Colonic mucosa (tissue), 4 donors: ENCODE data around the gene HMGB2. TPM values are rescaled to one million over a fixed set of nuclear protein-coding genes. Genes with fewer than 3 reads are reported as not detected.

Experiments used
- DNase-seq: peaks from one replicate; pipeline ENCODE4 v3.0.0-alpha.2; 2020
- H3K27ac ChIP-seq: fragments of 200-600 bp; one replicate; pipeline ENCODE4 v1.8.0; 2021
- H3K27me3 ChIP-seq: fragments of 200-600 bp; one replicate; pipeline ENCODE4 v1.8.0; 2021
- H3K36me3 ChIP-seq: fragments of 200-600 bp; one replicate; pipeline ENCODE4 v1.8.0; 2021
- H3K4me1 ChIP-seq: fragments of 200-600 bp; one replicate; pipeline ENCODE4 v1.8.0; 2021; ENCODE audit warnings: mild to moderate bottlenecking
- H3K4me3 ChIP-seq: fragments of 200-600 bp; one replicate; pipeline ENCODE4 v1.8.0; 2021
- H3K9ac ChIP-seq, 2 donors: one replicate each; pipeline ENCODE4 v1.7.0; 2013; ENCODE audit warnings: control low read depth in 2 of 2, low read depth in 2 of 2, low read length in 2 of 2
- H3K9me3 ChIP-seq: fragments of 200-600 bp; one replicate; pipeline ENCODE4 v1.8.0; 2021
- CTCF ChIP-seq: fragments of 200-600 bp; IDR thresholded peaks from one replicate; pipeline ENCODE4 v1.8.0; 2022; ENCODE audit warnings: antibody characterized with exemption, mild to moderate bottlenecking
- intact Hi-C: fragments of 100-400 bp; cut with DNase I; formaldehyde crosslinking; loops from one replicate; pipeline ENCODE4 v1.14.1; 2022
- total RNA-seq, 2 donors: library from RNA; stranded (reverse); fragmentation: NEBNext Ultra II Directional in 1 of 2; extraction: Animal tissue kit (Norgen Biotek cat#: 25700) in 1 of 2; gene quantifications; one replicate each; pipeline ENCODE4 v1.2.1, GENCODE V29; 2021
- donor health status: healthy.
- donor health status: DM: no; HTN: no; CAD: no.
- donor health status: DM: no; HTN: no; CAD: no.

The HMGB2 gene
- total RNA-seq, 2 donors from 2014 or later = 94.3 to 246 TPM

GRCh38 chr4:173330590-173330989 lies 3.6 kb downstream of the HMGB2 start:
- Histone ChIP-seq H3K27ac (no peak overlapping the region), H3K9me3 (no peaks in the 10 kb centered on the region), H3K4me1 (no peaks in the 10 kb centered on the region), H3K4me3 (no peak overlapping the region), H3K36me3 (no peaks in the 10 kb centered on the region), H3K9ac (no peak overlapping the region), H3K27me3 (no peaks in the 10 kb centered on the region)
- DNase-seq = no peak
- intact Hi-C loops = loop anchor here (5.0 kb wide), 1 partner anchor 42 kb away; the partner anchor contains the start of gene SAP30
- TF ChIP-seq CTCF = no peak

- Histone ChIP-seq H3K36me3 (no peaks in the 10 kb centered on the region), H3K27ac (no peak overlapping the region), H3K27me3 (no peaks in the 10 kb centered on the region), H3K4me3 (no peak overlapping the region), H3K9me3 (no peaks in the 10 kb centered on the region), H3K9ac (no peak overlapping the region), H3K4me1 (no peaks in the 10 kb centered on the region)
- TF ChIP-seq CTCF = no peak
- intact Hi-C loops = no loop called here
- DNase-seq = no peak
Measured at GRCh38 chr4:173328236-173328901, 5.8 kb downstream of the HMGB2 start.

DNA sequence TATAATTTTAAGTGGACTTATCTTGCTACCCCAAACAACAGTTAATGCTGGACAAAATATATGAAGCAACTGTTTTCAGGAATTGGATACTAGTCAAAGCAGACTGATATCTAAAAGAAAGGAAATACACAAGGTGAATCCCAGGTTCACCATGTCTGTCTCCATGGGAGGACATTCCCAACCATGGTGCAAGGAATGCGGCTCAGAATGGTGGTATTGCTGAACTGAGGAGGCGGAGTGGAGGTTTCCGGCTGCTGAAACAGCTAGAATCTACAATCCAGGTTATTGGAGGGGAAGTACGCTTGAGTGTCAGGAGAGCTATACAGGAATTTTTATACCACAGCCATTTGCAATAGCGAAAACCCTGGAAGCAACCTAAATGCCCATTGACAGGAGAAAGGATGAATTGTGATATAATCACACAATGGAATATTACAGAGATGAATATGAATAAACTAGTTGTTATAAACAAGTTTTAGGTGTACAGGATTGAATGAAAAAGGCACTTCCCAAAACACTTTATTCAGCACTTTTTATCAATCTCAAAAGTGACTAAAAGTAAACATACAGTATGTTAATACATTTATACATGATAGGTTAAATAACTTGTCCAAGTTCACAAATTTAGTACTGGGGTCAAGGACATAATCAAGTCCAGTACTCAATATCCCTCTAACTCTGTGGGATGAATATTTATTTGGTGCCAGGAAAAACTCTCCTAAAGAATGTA lies 9.0 kb downstream of the HMGB2 start:
- H3K9ac ChIP-seq = no peak overlapping the region
- H3K36me3 ChIP-seq = no peaks in the 10 kb centered on the region
- TF ChIP-seq CTCF = no peak
- H3K9me3 ChIP-seq = no peaks in the 10 kb centered on the region
- no peaks in the 10 kb centered on the region for H3K27me3 ChIP-seq
- H3K4me3 ChIP-seq = no peak overlapping the region
- no peaks in the 10 kb centered on the region for H3K4me1 ChIP-seq
- intact Hi-C loops = no loop called here
- DNase-seq = no peak
- no peak overlapping the region for H3K27ac ChIP-seq

GRCh38 chr4:173319696-173320095 lies 14.5 kb downstream of the HMGB2 start:
- no peak for DNase-seq
- Histone ChIP-seq H3K4me3 (no peak overlapping the region), H3K27me3 (no peaks in the 10 kb centered on the region), H3K4me1 (no peaks in the 10 kb centered on the region), H3K27ac (no peak overlapping the region), H3K9ac (no peak overlapping the region), H3K9me3 (no peaks in the 10 kb centered on the region), H3K36me3 (no peaks in the 10 kb centered on the region)
- intact Hi-C loops = loop anchor here (5.0 to 10.0 kb wide), 2 partner anchors 98 to 175 kb away; no protein-coding TSS in a partner anchor
- no peak for TF ChIP-seq CTCF

- intact Hi-C loops = loop anchor here (5.0 to 10.0 kb wide), 2 partner anchors 99 to 176 kb away; no protein-coding TSS in a partner anchor
- Histone ChIP-seq H3K27me3 (no peaks in the 10 kb centered on the region), H3K36me3 (no peaks in the 10 kb centered on the region), H3K4me3 (no peak overlapping the region), H3K4me1 (no peaks in the 10 kb centered on the region), H3K9ac (no peak overlapping the region), H3K27ac (no peak overlapping the region), H3K9me3 (no peaks in the 10 kb centered on the region)
- DNase-seq = no peak
- TF ChIP-seq CTCF = peak; percentile 21
Measured at GRCh38 chr4:173318648-173319211, 15.4 kb downstream of the HMGB2 start.
